GM10266 (cell line): ENCODE measurements around the gene PCAT7.
A peak's percentile ranks its signal among the peaks of the same experiment; 100 is the strongest.
"Not testable (repeated sequence)": the region's sequence is repeated elsewhere in the genome, so short reads cannot be mapped to it uniquely, and the experiment has no call there.

Source experiments
- DNase-seq: peaks from one replicate; pipeline ENCODE4 v3.0.0; 2012; ENCODE audit errors: extremely low spot score
- TF ChIP-seq, protein P1 (sequence below): IDR thresholded peaks from 2 replicates; pipeline ENCODE4 v1.5.1; 2012; ENCODE audit warnings: mild to moderate bottlenecking, low read depth; ENCODE audit not compliant: control insufficient read depth, insufficient read depth; ENCODE audit errors: missing control alignments

PCAT7 gene

DNA sequence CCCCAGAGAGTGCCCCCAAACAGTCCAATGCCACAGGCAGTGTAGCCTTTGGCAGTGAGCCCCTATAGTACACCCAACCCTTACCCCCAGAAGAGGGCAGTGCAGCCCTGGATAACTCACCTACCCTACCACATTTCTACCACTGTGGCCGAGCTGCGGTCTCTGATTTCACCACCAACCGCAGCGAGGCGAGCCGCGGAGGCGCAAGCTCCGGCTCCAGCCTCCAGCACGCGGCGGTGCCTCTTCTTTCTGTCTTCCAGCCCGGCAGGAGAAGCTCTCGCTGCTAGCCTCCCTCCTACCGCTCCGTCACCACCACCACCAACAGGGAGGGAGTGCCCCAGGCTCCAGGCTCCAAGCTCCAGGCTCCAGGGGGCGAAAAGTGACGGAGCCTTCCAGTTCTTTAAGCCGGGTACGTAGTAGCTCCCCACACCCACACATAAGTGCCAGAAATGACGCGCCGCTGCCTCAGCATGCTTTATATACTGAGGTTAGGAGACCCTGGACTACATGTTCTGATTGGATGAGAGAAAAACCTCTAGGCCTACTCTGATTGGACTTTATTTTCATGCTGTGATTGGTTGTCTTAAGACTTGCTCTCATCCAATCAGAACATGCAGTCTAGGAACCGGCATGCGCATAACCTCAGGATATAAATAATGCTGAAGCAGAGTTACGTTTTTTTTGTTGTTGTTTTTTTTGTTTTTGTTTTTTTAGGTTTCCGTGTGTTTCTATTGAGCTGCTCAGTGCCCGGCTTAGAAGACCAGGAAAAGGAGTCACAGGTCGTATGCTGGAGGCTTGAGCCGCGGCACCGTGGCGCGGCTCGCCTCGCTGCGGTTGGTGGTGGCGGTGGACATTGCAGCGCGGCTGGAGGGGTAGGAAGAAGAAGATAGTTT is at the start of gene PCAT7:
PCAT7 (plus strand) TSS at position 645 of the 893 bp plus-strand sequence.
- peak; percentile 43 for DNase-seq
- TF ChIP-seq, protein P1, sequence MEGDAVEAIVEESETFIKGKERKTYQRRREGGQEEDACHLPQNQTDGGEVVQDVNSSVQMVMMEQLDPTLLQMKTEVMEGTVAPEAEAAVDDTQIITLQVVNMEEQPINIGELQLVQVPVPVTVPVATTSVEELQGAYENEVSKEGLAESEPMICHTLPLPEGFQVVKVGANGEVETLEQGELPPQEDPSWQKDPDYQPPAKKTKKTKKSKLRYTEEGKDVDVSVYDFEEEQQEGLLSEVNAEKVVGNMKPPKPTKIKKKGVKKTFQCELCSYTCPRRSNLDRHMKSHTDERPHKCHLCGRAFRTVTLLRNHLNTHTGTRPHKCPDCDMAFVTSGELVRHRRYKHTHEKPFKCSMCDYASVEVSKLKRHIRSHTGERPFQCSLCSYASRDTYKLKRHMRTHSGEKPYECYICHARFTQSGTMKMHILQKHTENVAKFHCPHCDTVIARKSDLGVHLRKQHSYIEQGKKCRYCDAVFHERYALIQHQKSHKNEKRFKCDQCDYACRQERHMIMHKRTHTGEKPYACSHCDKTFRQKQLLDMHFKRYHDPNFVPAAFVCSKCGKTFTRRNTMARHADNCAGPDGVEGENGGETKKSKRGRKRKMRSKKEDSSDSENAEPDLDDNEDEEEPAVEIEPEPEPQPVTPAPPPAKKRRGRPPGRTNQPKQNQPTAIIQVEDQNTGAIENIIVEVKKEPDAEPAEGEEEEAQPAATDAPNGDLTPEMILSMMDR = peak; percentile 42

DNA sequence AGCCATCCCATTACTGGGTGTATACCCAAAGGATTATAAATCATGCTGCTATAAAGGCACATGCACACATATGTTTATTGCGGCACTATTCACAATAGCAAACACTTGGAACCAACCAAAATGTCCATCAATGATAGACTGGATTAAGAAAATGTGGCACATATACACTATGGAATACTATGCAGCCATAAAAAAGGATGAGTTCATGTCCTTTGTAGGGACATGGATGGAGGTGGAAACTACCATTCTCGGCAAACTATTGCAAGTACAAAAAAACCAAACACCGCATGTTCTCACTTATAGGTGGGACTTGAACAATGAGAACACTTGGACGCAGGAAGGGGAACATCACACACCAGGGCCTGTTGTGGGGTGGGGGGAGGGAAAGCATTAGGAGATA is 48.5 kb upstream of the PCAT7 start:
- DNase-seq = not testable (repeated sequence)

GRCh38 chr9:94507531-94508258 is 47.2 kb upstream of the PCAT7 start:
- TF ChIP-seq, protein P1 = no peak
- DNase-seq = no peak

DNA sequence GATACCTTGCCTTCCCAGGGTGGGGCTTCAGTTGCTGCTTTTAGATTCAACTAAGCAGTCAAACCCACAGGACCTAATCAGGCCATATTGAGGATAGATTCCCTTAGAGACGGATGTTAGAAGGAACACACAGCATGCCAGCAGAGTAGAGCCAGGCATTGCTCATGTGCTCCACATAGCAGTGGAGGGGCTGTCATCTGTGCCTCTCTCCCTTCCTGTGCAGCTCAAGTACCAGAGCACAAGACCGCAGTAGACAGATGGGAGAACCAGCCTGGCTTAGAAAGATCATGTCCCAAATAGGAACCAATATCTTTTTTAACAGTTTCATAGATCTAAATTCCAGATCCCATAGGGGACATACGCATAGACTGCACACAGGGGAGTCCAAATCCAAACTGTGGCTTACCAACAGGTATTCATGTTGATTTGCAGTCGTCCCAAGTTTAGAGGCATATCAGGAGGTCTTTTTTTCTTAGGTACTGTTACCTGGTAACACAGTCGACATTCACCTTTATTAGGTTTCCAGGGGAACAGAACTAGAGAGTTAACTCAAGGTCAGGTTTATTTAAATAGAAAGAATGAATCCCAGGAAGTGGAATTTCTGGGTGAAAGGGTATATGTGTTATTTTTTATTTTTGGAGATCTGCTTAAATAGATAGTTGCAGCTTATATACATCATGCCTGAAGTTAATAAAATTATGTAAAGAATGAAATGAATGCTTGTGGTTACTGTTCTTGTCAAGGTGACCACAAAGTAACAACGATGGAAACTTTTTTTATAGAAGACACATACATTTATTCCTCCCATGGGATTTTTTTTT is 43.5 kb upstream of the PCAT7 start:
- DNase-seq = no peak

GRCh38 chr9:94511955-94512265 is 43.0 kb upstream of the PCAT7 start:
- DNase-seq = no peak
- TF ChIP-seq, protein P1 = no peak

More for the DNA sequence above, 43.5 kb upstream of the PCAT7 start:
- TF ChIP-seq, protein P1 = no peak

DNA sequence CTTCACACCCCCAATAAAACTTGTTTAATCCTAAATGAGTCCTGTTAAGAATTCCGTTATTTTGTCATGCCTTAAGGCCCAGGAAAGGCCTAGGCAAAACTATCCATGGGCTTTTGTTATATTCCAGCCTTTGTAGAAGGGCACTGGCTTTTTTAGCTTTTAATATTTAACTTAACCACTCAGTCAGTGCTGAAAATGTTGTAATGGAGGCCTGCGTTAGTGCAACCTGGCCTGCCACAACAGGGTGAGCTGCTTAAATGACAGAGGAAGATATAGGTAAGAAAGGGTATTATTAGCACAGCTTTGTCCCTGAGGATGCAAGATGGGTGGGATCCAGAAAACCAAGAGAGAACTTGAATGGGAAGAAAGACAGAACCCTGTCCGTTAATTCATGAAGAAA is 40.2 kb upstream of the PCAT7 start:
- TF ChIP-seq, protein P1 = no peak
- no peak for DNase-seq

GRCh38 chr9:94517254-94517653 is 37.6 kb upstream of the PCAT7 start:
- TF ChIP-seq, protein P1 = no peak
- DNase-seq = no peak
